Gastrocnemius medialis (tissue), 4 donors: Measurements from ENCODE around the gene FOXF2. TPM values are rescaled to one million over a fixed set of nuclear protein-coding genes. Genes with fewer than 3 reads are reported as not detected.
A peak's percentile ranks its signal among the peaks of the same experiment; 100 is the strongest.

Source experiments
- ATAC-seq, 2 donors: fragments of 150-250 bp; one replicate each; pipeline ENCODE4 v1.9.1; 2016
- DNase-seq, 2 donors: peaks; one replicate each; pipeline ENCODE4 v3.0.0-alpha.2; 2019
- H3K27ac ChIP-seq, 4 donors: fragments of 200-600 bp; sonication (generic); 1 replicate in 1 of 4; 2 replicates in 3 of 4; pipeline ENCODE4 v1.5.1; 2016 to 2018; ENCODE audit warnings: mild to moderate bottlenecking in 2 of 4, moderate library complexity in 1 of 4
- H3K27me3 ChIP-seq, 3 donors: fragments of 200-600 bp; sonication (generic) in 2 of 3; 1 replicate in 1 of 3; 2 replicates in 2 of 3; pipeline versions ENCODE4 v1.5.1 to v1.6.0; 2016 to 2019; ENCODE audit warnings: mild to moderate bottlenecking in 1 of 3, moderate library complexity in 1 of 3
- H3K36me3 ChIP-seq, 2 donors: fragments of 200-600 bp; sonication (generic) in 1 of 2; one replicate each; pipeline ENCODE4 v1.5.1; 2017 to 2018
- H3K4me1 ChIP-seq, 2 donors: fragments of 200-600 bp; sonication (generic) in 1 of 2; one replicate each; pipeline ENCODE4 v1.5.1; 2016 to 2017; ENCODE audit warnings: mild to moderate bottlenecking in 2 of 2
- H3K4me3 ChIP-seq, 4 donors: fragments of 200-600 bp; sonication (generic) in 3 of 4; 1 replicate in 1 of 4; 2 replicates in 3 of 4; pipeline ENCODE4 v1.5.1; 2016 to 2019; ENCODE audit warnings: mild to moderate bottlenecking in 2 of 4
- H3K9me3 ChIP-seq, 3 donors: fragments of 200-600 bp; sonication (generic) in 2 of 3; 1 replicate in 1 of 3; 2 replicates in 2 of 3; pipeline ENCODE4 v1.5.1; 2016 to 2019
- CTCF ChIP-seq, 5 experiments: fragments of 450-650 bp in 3 of 5; fragments of 200-600 bp in 2 of 5; sonication (generic) in 2 of 5; IDR thresholded peaks in 4 of 5; conservative IDR thresholded peaks in 1 of 5; 1 replicate in 4 of 5; 2 replicates in 1 of 5; pipeline ENCODE4 v1.5.1; 2016 to 2019; ENCODE audit warnings: antibody characterized with exemption in 5 of 5, mild to moderate bottlenecking in 3 of 5, moderate library complexity in 3 of 5
- POLR2A ChIP-seq, 2 donors: fragments of 450-650 bp; IDR thresholded peaks; one replicate each; pipeline ENCODE4 v1.6.1; 2017; ENCODE audit warnings: antibody characterized with exemption in 2 of 2, mild to moderate bottlenecking in 2 of 2, moderate library complexity in 2 of 2
- in situ Hi-C, 4 donors: fragments of 200-750 bp; cut with MboI; loops; one replicate each; pipeline versions ENCODE4 v1.15.0 to v1.8.0; 2017; ENCODE audit warnings: low sequenced_read_pairs in 4 of 4
- intact Hi-C: fragments of 100-400 bp; cut with DNase I; formaldehyde crosslinking; loops from one replicate; pipeline ENCODE4 v1.15.1; 2023; ENCODE audit warnings: low total_unique reads
- total RNA-seq, 4 donors: library from RNA; depleted of rRNA; stranded (reverse); fragments of >200 nt; gene quantifications; one replicate each; pipeline versions ENCODE4 v1.1.0 to v1.2.3, GENCODE V29; 2016

FOXF2 gene
- total RNA-seq, 4 donors from 2014 or later = 0.31 to 2.2 (median 1.1) TPM

GRCh38 chr6:1363298-1363697 lies 26.1 kb upstream of the FOXF2 start:
- Histone ChIP-seq H3K27ac (peak overlapping the region; percentile 22 to 72 (median 40)), H3K9me3 (no peaks in the 10 kb centered on the region), H3K27me3 (no peaks in the 10 kb centered on the region), H3K36me3 (no peaks in the 10 kb centered on the region), H3K4me1 (no peaks in the 10 kb centered on the region), H3K4me3 (no peak overlapping the region)
- intact Hi-C loops (no loop called here), in situ Hi-C loops (no loop called here)
- TF ChIP-seq CTCF (IDR thresholded peaks at IDR 0.05 in 4 of 5, conservative IDR thresholded peaks at IDR 0.05 in 1 of 5) (no peak), POLR2A (IDR thresholded peaks at IDR 0.05) (no peak)
- DNase-seq (no peak), ATAC-seq (peak; percentile 25 to 39)

GRCh38 chr6:1363729-1364572 lies 25.4 kb upstream of the FOXF2 start:
- H3K27ac ChIP-seq = peak overlapping the region; percentile 47 to 72 (median 58)
- intact Hi-C loops = no loop called here
- in situ Hi-C loops = no loop called here
- DNase-seq (peak in 1 of 2 donors; percentile 31), ATAC-seq (peak; percentile 65 to 77)
- no peak for TF ChIP-seq CTCF (IDR thresholded peaks at IDR 0.05 in 4 of 5, conservative IDR thresholded peaks at IDR 0.05 in 1 of 5)
- no peak for TF ChIP-seq POLR2A (IDR thresholded peaks at IDR 0.05)
- H3K4me3 ChIP-seq = no peak overlapping the region
- H3K27me3 ChIP-seq = no peaks in the 10 kb centered on the region
- H3K9me3 ChIP-seq = no peaks in the 10 kb centered on the region
- H3K36me3 ChIP-seq = no peaks in the 10 kb centered on the region
- no peaks in the 10 kb centered on the region for H3K4me1 ChIP-seq

DNA sequence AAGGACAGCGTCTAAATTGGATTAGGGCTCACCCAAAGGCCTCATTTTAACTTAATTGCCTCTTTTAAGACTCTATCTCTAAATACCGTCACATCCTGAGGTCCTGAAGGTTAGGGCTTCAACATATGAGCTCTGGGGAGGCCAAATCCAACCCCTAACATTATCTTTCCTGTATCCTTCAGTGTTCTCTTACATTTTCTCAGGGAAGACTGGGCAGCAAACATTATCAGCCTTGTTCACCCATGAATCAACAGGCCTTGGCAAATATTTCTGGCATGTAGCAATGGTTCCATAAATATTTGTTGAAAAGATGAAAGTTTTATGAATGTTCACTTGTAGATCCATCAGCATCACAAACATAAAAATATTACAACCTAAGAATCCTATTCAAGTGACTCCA lies 24.6 kb upstream of the FOXF2 start:
- TF ChIP-seq CTCF (IDR thresholded peaks at IDR 0.05 in 4 of 5, conservative IDR thresholded peaks at IDR 0.05 in 1 of 5) = no peak
- no peak for TF ChIP-seq POLR2A (IDR thresholded peaks at IDR 0.05)
- in situ Hi-C loops = no loop called here
- DNase-seq (no peak), ATAC-seq (no peak)
- no peak overlapping the region for H3K4me3 ChIP-seq
- no peaks in the 10 kb centered on the region for H3K4me1 ChIP-seq
- no peaks in the 10 kb centered on the region for H3K36me3 ChIP-seq
- H3K27me3 ChIP-seq = peaks cover 0 to under 1% (median 0%) of the 10 kb centered on the region in 3 donors
- intact Hi-C loops = no loop called here
- no peaks in the 10 kb centered on the region for H3K9me3 ChIP-seq
- peak overlapping the region; percentile 47 to 72 (median 58) for H3K27ac ChIP-seq

DNA sequence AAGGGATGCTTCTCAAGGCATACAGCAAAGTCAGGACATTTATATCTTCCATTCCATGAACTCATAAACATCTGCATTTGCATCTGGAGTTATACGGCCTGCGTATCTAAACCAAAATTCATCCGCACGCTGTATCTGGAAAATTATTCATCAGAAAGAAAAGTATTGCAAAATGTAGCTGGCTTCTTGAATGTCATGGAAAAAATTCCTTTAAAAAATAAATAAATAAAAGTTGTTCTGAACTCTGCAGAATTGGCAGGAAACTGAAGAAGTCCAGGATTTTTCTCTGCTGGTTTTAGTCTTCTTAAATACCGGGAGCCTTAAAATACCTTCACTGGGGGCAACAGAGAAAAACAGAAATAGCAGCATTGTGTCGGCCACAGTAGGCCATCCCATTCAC lies 23.7 kb upstream of the FOXF2 start:
- Histone ChIP-seq H3K27ac (peak overlapping the region in 2 of 4 donors; percentile 47 to 72), H3K9me3 (no peaks in the 10 kb centered on the region), H3K36me3 (no peaks in the 10 kb centered on the region), H3K4me1 (no peaks in the 10 kb centered on the region), H3K27me3 (peaks cover 0 to 8% (median 0%) of the 10 kb centered on the region in 3 donors), H3K4me3 (no peak overlapping the region)
- intact Hi-C loops (no loop called here), in situ Hi-C loops (no loop called here)
- TF ChIP-seq POLR2A (IDR thresholded peaks at IDR 0.05) = no peak
- TF ChIP-seq CTCF (IDR thresholded peaks at IDR 0.05 in 4 of 5, conservative IDR thresholded peaks at IDR 0.05 in 1 of 5) = no peak
- ATAC-seq (no peak), DNase-seq (no peak)
